ENCODE results near the gene WNT9B.

WNT9B gene

GRCh38 chr17:46851029-46851741, at the start of gene WNT9B:
TSS of gene WNT9B (plus strand) at chr17:46851583. CDS start at chr17:46851639, 56 bp downstream.
- Histone ChIP-seq H3K27ac (ENCODE audit: low read depth, low read length) (no peak within 1 kb of the TSS), H3K4me1 (ENCODE audit: control insufficient read depth in 1 of 2, insufficient read depth in 2 of 2, low read length in 2 of 2) (peaks cover 8 to 23% of the 10 kb centered on the region in 2 donors), H3K27me3 (ENCODE audit: control insufficient read depth in 1 of 2, insufficient read depth in 2 of 2, low read length in 2 of 2) (peaks cover 29 to 38% of the 10 kb centered on the region in 2 donors), H3K9ac (ENCODE audit: low read depth in 1 of 2, low read length in 2 of 2) (peak within 1 kb of the TSS in 1 of 2 donors; percentile 59), H3K9me3 (ENCODE audit: control insufficient read depth in 1 of 2, low read length in 2 of 2) (no peaks in the 10 kb centered on the region), H3K36me3 (ENCODE audit: control insufficient read depth in 1 of 2, insufficient read depth in 2 of 2, low read length in 2 of 2) (no peaks in the 10 kb centered on the region), H3K4me3 (ENCODE audit: low read depth in 1 of 2, low read length in 2 of 2) (peak within 1 kb of the TSS; percentile 57 to 65)

GRCh38 chr17:46802800-46803199, 48.6 kb upstream of the WNT9B start:
- no peaks in the 10 kb centered on the region for H3K27me3 ChIP-seq (ENCODE audit: control insufficient read depth in 1 of 2, insufficient read depth in 2 of 2, low read length in 2 of 2)
- H3K4me3 ChIP-seq (ENCODE audit: low read depth in 1 of 2, low read length in 2 of 2) = no peak overlapping the region
- no peak overlapping the region for H3K9ac ChIP-seq (ENCODE audit: low read depth in 1 of 2, low read length in 2 of 2)
- no peaks in the 10 kb centered on the region for H3K9me3 ChIP-seq (ENCODE audit: control insufficient read depth in 1 of 2, low read length in 2 of 2)
- no peak overlapping the region for H3K27ac ChIP-seq (ENCODE audit: low read depth, low read length)
- no peaks in the 10 kb centered on the region for H3K4me1 ChIP-seq (ENCODE audit: control insufficient read depth in 1 of 2, insufficient read depth in 2 of 2, low read length in 2 of 2)
- H3K36me3 ChIP-seq (ENCODE audit: control insufficient read depth in 1 of 2, insufficient read depth in 2 of 2, low read length in 2 of 2) = no peaks in the 10 kb centered on the region

- Histone ChIP-seq H3K36me3 (ENCODE audit: control insufficient read depth in 1 of 2, insufficient read depth in 2 of 2, low read length in 2 of 2) (no peaks in the 10 kb centered on the region), H3K9me3 (ENCODE audit: control insufficient read depth in 1 of 2, low read length in 2 of 2) (no peaks in the 10 kb centered on the region), H3K27ac (ENCODE audit: low read depth, low read length) (no peak overlapping the region), H3K27me3 (ENCODE audit: control insufficient read depth in 1 of 2, insufficient read depth in 2 of 2, low read length in 2 of 2) (no peaks in the 10 kb centered on the region), H3K4me1 (ENCODE audit: control insufficient read depth in 1 of 2, insufficient read depth in 2 of 2, low read length in 2 of 2) (no peaks in the 10 kb centered on the region), H3K9ac (ENCODE audit: low read depth in 1 of 2, low read length in 2 of 2) (no peak overlapping the region), H3K4me3 (ENCODE audit: low read depth in 1 of 2, low read length in 2 of 2) (no peak overlapping the region)
Observed at GRCh38 chr17:46803544-46803943, 47.8 kb upstream of the WNT9B start.

GRCh38 chr17:46805771-46806170, 45.6 kb upstream of the WNT9B start:
- Histone ChIP-seq H3K9me3 (ENCODE audit: control insufficient read depth in 1 of 2, low read length in 2 of 2) (no peaks in the 10 kb centered on the region), H3K27me3 (ENCODE audit: control insufficient read depth in 1 of 2, insufficient read depth in 2 of 2, low read length in 2 of 2) (no peaks in the 10 kb centered on the region)

GRCh38 chr17:46809110-46809571, 42.2 kb upstream of the WNT9B start:
- no peaks in the 10 kb centered on the region for H3K4me1 ChIP-seq (ENCODE audit: control insufficient read depth in 1 of 2, insufficient read depth in 2 of 2, low read length in 2 of 2)
- no peak overlapping the region for H3K9ac ChIP-seq (ENCODE audit: low read depth in 1 of 2, low read length in 2 of 2)
- H3K36me3 ChIP-seq (ENCODE audit: control insufficient read depth in 1 of 2, insufficient read depth in 2 of 2, low read length in 2 of 2) = no peaks in the 10 kb centered on the region
- peaks cover 7 to 10% of the 10 kb centered on the region in 2 donors for H3K27me3 ChIP-seq (ENCODE audit: control insufficient read depth in 1 of 2, insufficient read depth in 2 of 2, low read length in 2 of 2)
- H3K27ac ChIP-seq (ENCODE audit: low read depth, low read length) = no peak overlapping the region
- no peak overlapping the region for H3K4me3 ChIP-seq (ENCODE audit: low read depth in 1 of 2, low read length in 2 of 2)
- no peaks in the 10 kb centered on the region for H3K9me3 ChIP-seq (ENCODE audit: control insufficient read depth in 1 of 2, low read length in 2 of 2)

More at GRCh38 chr17:46805771-46806170, 45.6 kb upstream of the WNT9B start:
- Histone ChIP-seq H3K4me3 (ENCODE audit: low read depth in 1 of 2, low read length in 2 of 2) (no peak overlapping the region), H3K9ac (ENCODE audit: low read depth in 1 of 2, low read length in 2 of 2) (no peak overlapping the region), H3K36me3 (ENCODE audit: control insufficient read depth in 1 of 2, insufficient read depth in 2 of 2, low read length in 2 of 2) (no peaks in the 10 kb centered on the region), H3K27ac (ENCODE audit: low read depth, low read length) (no peak overlapping the region), H3K4me1 (ENCODE audit: control insufficient read depth in 1 of 2, insufficient read depth in 2 of 2, low read length in 2 of 2) (no peaks in the 10 kb centered on the region)

- H3K36me3 ChIP-seq (ENCODE audit: control insufficient read depth in 1 of 2, insufficient read depth in 2 of 2, low read length in 2 of 2) = no peaks in the 10 kb centered on the region
- H3K9ac ChIP-seq (ENCODE audit: low read depth in 1 of 2, low read length in 2 of 2) = no peak overlapping the region
- no peaks in the 10 kb centered on the region for H3K9me3 ChIP-seq (ENCODE audit: control insufficient read depth in 1 of 2, low read length in 2 of 2)
- no peak overlapping the region for H3K27ac ChIP-seq (ENCODE audit: low read depth, low read length)
- peaks cover 21% of the 10 kb centered on the region in 2 donors for H3K27me3 ChIP-seq (ENCODE audit: control insufficient read depth in 1 of 2, insufficient read depth in 2 of 2, low read length in 2 of 2)
- no peaks in the 10 kb centered on the region for H3K4me1 ChIP-seq (ENCODE audit: control insufficient read depth in 1 of 2, insufficient read depth in 2 of 2, low read length in 2 of 2)
- no peak overlapping the region for H3K4me3 ChIP-seq (ENCODE audit: low read depth in 1 of 2, low read length in 2 of 2)
Observed at GRCh38 chr17:46810837-46811236, 40.5 kb upstream of the WNT9B start.

- H3K9ac ChIP-seq (ENCODE audit: low read depth in 1 of 2, low read length in 2 of 2) = no peak overlapping the region
- no peaks in the 10 kb centered on the region for H3K36me3 ChIP-seq (ENCODE audit: control insufficient read depth in 1 of 2, insufficient read depth in 2 of 2, low read length in 2 of 2)
- no peak overlapping the region for H3K4me3 ChIP-seq (ENCODE audit: low read depth in 1 of 2, low read length in 2 of 2)
- H3K27ac ChIP-seq (ENCODE audit: low read depth, low read length) = no peak overlapping the region
- H3K4me1 ChIP-seq (ENCODE audit: control insufficient read depth in 1 of 2, insufficient read depth in 2 of 2, low read length in 2 of 2) = no peaks in the 10 kb centered on the region
- H3K27me3 ChIP-seq (ENCODE audit: control insufficient read depth in 1 of 2, insufficient read depth in 2 of 2, low read length in 2 of 2) = peaks cover 31 to 34% of the 10 kb centered on the region in 2 donors
- H3K9me3 ChIP-seq (ENCODE audit: control insufficient read depth in 1 of 2, low read length in 2 of 2) = no peaks in the 10 kb centered on the region
Observed at GRCh38 chr17:46811978-46812583, 39.3 kb upstream of the WNT9B start.

GRCh38 chr17:46812624-46813318, 38.6 kb upstream of the WNT9B start:
- Histone ChIP-seq H3K9ac (ENCODE audit: low read depth in 1 of 2, low read length in 2 of 2) (no peak overlapping the region), H3K9me3 (ENCODE audit: control insufficient read depth in 1 of 2, low read length in 2 of 2) (no peaks in the 10 kb centered on the region), H3K27me3 (ENCODE audit: control insufficient read depth in 1 of 2, insufficient read depth in 2 of 2, low read length in 2 of 2) (peaks cover 38 to 40% of the 10 kb centered on the region in 2 donors), H3K4me3 (ENCODE audit: low read depth in 1 of 2, low read length in 2 of 2) (no peak overlapping the region), H3K27ac (ENCODE audit: low read depth, low read length) (no peak overlapping the region), H3K4me1 (ENCODE audit: control insufficient read depth in 1 of 2, insufficient read depth in 2 of 2, low read length in 2 of 2) (no peaks in the 10 kb centered on the region), H3K36me3 (ENCODE audit: control insufficient read depth in 1 of 2, insufficient read depth in 2 of 2, low read length in 2 of 2) (no peaks in the 10 kb centered on the region)

GRCh38 chr17:46813920-46814319, 37.5 kb upstream of the WNT9B start:
- peaks cover 49 to 50% of the 10 kb centered on the region in 2 donors for H3K27me3 ChIP-seq (ENCODE audit: control insufficient read depth in 1 of 2, insufficient read depth in 2 of 2, low read length in 2 of 2)
- H3K36me3 ChIP-seq (ENCODE audit: control insufficient read depth in 1 of 2, insufficient read depth in 2 of 2, low read length in 2 of 2) = no peaks in the 10 kb centered on the region
- H3K9ac ChIP-seq (ENCODE audit: low read depth in 1 of 2, low read length in 2 of 2) = no peak overlapping the region

GRCh38 chr17:46814446-46814845, 36.9 kb upstream of the WNT9B start:
- Histone ChIP-seq H3K27me3 (ENCODE audit: control insufficient read depth in 1 of 2, insufficient read depth in 2 of 2, low read length in 2 of 2) (peaks cover 54 to 55% of the 10 kb centered on the region in 2 donors), H3K27ac (ENCODE audit: low read depth, low read length) (no peak overlapping the region), H3K4me3 (ENCODE audit: low read depth in 1 of 2, low read length in 2 of 2) (no peak overlapping the region), H3K9me3 (ENCODE audit: control insufficient read depth in 1 of 2, low read length in 2 of 2) (no peaks in the 10 kb centered on the region), H3K36me3 (ENCODE audit: control insufficient read depth in 1 of 2, insufficient read depth in 2 of 2, low read length in 2 of 2) (no peaks in the 10 kb centered on the region), H3K4me1 (ENCODE audit: control insufficient read depth in 1 of 2, insufficient read depth in 2 of 2, low read length in 2 of 2) (peaks cover 7 to 11% of the 10 kb centered on the region in 2 donors), H3K9ac (ENCODE audit: low read depth in 1 of 2, low read length in 2 of 2) (no peak overlapping the region)

More at GRCh38 chr17:46813920-46814319, 37.5 kb upstream of the WNT9B start:
- Histone ChIP-seq H3K4me3 (ENCODE audit: low read depth in 1 of 2, low read length in 2 of 2) (no peak overlapping the region), H3K9me3 (ENCODE audit: control insufficient read depth in 1 of 2, low read length in 2 of 2) (no peaks in the 10 kb centered on the region), H3K27ac (ENCODE audit: low read depth, low read length) (no peak overlapping the region), H3K4me1 (ENCODE audit: control insufficient read depth in 1 of 2, insufficient read depth in 2 of 2, low read length in 2 of 2) (peaks cover 1 to 6% of the 10 kb centered on the region in 2 donors)
